SK-N-SH treated with all-trans-retinoic acid at 6 μM for 48 hours (cell line): Measurements from ENCODE around the gene ZBTB49.

ENCODE experiments used
- ARNTL ChIP-seq: fragments of 450-650 bp; formaldehyde crosslinking; IDR thresholded peaks from 2 replicates; pipeline ENCODE4 v1.5.0; 2020; ENCODE audit warnings: low read depth, mild to moderate bottlenecking, moderate library complexity, borderline replicate concordance
- RARB ChIP-seq: fragments of 250-450 bp; sonication (Bioruptor Pico); IDR thresholded peaks from 2 replicates; pipeline ENCODE4 v1.8.0; 2021; ENCODE audit warnings: mild to moderate bottlenecking, moderate library complexity
- SNAI2 ChIP-seq: fragments of 250-450 bp; sonication (Bioruptor Pico); IDR thresholded peaks from 2 replicates; pipeline ENCODE4 v1.5.0; 2020; ENCODE audit warnings: mild to moderate bottlenecking, moderate library complexity
- ZC3H10 ChIP-seq: fragments of 250-450 bp; sonication (Bioruptor Pico); IDR thresholded peaks from 2 replicates; pipeline ENCODE4 v1.5.1; 2021; ENCODE audit warnings: mild to moderate bottlenecking, moderate library complexity
- ZNF70 ChIP-seq: fragments of 450-650 bp; formaldehyde crosslinking; IDR thresholded peaks from 2 replicates; pipeline ENCODE4 v1.5.0; 2020; ENCODE audit warnings: mild to moderate bottlenecking, moderate library complexity
- ZNF8 ChIP-seq: fragments of 450-650 bp; formaldehyde crosslinking; IDR thresholded peaks from 2 replicates; pipeline ENCODE4 v1.5.0; 2020; ENCODE audit warnings: mild to moderate bottlenecking, moderate library complexity
- TF ChIP-seq, protein P1 (sequence below): fragments of 250-450 bp; sonication (Bioruptor Pico); IDR thresholded peaks from 2 replicates; pipeline ENCODE4 v1.8.0; 2021; ENCODE audit warnings: low read depth, mild to moderate bottlenecking, moderate library complexity, borderline replicate concordance
- TF ChIP-seq, protein P2 (sequence below): fragments of 250-450 bp; sonication (Bioruptor Pico); IDR thresholded peaks from 2 replicates; pipeline ENCODE4 v1.8.0; 2020; ENCODE audit warnings: mild to moderate bottlenecking, moderate library complexity, borderline replicate concordance

DNA sequence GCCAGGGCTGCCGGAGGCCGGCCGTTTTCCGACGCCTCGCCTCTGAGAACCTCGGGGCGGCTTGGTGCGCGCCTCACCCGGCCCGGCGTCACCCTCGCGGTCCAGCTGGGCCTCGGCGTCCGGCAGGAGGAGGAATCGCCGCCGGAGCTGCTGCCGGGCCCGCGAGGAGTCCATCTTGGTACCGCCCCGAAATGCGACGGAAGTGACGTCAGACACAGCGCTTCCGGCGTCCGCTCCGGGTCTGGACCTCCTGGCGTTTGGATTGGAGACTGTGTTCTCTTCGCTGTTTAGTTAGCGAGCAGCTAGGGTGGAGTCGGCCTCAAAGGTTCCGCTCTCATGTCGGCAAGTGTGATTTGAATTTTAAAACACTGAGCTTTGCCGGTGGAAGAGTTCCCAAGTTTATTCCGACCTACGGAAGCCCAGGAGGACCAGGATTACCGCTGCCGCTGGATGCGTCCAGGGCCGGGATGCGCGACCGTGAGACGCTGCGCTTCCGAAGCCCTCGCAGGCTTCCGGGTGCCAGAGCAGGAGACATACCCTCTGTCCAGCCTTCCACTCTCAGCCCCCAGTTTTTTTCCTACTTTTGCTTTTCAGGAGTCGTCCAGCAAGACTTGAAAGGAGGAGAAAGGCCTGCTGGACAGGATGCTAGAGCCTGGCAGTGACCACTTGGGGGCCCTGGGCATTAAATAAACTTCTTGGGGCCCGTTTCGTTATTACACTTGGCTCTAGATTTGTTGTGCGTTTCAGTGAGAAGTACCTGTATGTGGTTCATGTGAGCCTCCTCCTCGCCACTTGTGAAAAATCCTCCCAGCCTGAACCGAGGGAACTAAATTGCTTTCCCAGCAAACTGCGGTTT, 41.8 kb upstream of the ZBTB49 start, which contains the start of gene TMEM128:
- TF ChIP-seq RARB (CRISPR knock-in tag) = no peak
- TF ChIP-seq ZNF70 = no peak
- TF ChIP-seq, protein P1, sequence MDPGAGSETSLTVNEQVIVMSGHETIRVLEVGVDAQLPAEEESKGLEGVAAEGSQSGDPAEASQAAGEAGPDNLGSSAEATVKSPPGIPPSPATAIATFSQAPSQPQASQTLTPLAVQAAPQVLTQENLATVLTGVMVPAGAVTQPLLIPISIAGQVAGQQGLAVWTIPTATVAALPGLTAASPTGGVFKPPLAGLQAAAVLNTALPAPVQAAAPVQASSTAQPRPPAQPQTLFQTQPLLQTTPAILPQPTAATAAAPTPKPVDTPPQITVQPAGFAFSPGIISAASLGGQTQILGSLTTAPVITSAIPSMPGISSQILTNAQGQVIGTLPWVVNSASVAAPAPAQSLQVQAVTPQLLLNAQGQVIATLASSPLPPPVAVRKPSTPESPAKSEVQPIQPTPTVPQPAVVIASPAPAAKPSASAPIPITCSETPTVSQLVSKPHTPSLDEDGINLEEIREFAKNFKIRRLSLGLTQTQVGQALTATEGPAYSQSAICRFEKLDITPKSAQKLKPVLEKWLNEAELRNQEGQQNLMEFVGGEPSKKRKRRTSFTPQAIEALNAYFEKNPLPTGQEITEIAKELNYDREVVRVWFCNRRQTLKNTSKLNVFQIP = 0 out of 2 replicates have a peak, but pooled peaks have one; percentile 21
- TF ChIP-seq, protein P2, sequence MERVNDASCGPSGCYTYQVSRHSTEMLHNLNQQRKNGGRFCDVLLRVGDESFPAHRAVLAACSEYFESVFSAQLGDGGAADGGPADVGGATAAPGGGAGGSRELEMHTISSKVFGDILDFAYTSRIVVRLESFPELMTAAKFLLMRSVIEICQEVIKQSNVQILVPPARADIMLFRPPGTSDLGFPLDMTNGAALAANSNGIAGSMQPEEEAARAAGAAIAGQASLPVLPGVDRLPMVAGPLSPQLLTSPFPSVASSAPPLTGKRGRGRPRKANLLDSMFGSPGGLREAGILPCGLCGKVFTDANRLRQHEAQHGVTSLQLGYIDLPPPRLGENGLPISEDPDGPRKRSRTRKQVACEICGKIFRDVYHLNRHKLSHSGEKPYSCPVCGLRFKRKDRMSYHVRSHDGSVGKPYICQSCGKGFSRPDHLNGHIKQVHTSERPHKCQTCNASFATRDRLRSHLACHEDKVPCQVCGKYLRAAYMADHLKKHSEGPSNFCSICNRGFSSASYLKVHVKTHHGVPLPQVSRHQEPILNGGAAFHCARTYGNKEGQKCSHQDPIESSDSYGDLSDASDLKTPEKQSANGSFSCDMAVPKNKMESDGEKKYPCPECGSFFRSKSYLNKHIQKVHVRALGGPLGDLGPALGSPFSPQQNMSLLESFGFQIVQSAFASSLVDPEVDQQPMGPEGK (CRISPR knock-in tag) = no peak
- TF ChIP-seq ZC3H10 (CRISPR knock-in tag) = no peak
- no peak for TF ChIP-seq ARNTL
- no peak for TF ChIP-seq SNAI2
- no peak for TF ChIP-seq ZNF8
